Upper lobe of left lung (tissue), 4 donors: Measurements from ENCODE around the gene TNS1.
A peak's percentile ranks its signal among the peaks of the same experiment; 100 is the strongest.

ENCODE experiments used
- CTCF ChIP-seq, 6 experiments: fragments of 450-650 bp in 4 of 6; fragments of 200-600 bp in 2 of 6; sonication (generic) in 2 of 6; IDR thresholded peaks; one replicate each; pipeline ENCODE4 v1.5.1; 2016 to 2019; ENCODE audit warnings: antibody characterized with exemption in 6 of 6
- EP300 ChIP-seq, 4 donors: sonication (generic); formaldehyde crosslinking; IDR thresholded peaks; one replicate each; pipeline ENCODE4 v1.5.1; 2017; ENCODE audit warnings: antibody characterized with exemption in 4 of 4, control low read depth in 2 of 4
- POLR2AphosphoS5 ChIP-seq, 2 donors: sonication (generic); formaldehyde crosslinking; IDR thresholded peaks; one replicate each; pipeline ENCODE4 v1.5.1; 2017; ENCODE audit warnings: antibody characterized with exemption in 2 of 2

GRCh38 chr2:217972490-217972889 is 30.3 kb downstream of the TNS1 start:
- TF ChIP-seq CTCF (IDR thresholded peaks at IDR 0.05) (no peak), EP300 (IDR thresholded peaks at IDR 0.05) (no peak), POLR2AphosphoS5 (IDR thresholded peaks at IDR 0.05) (peak in 1 of 2 donors; percentile 18)
